Bronchial epithelial cell (primary cell): ENCODE results near the gene SCAMP2. TPM values are rescaled to one million over a fixed set of nuclear protein-coding genes. Genes with fewer than 3 reads are reported as not detected.

Experiments used
- DNase-seq: peaks from one replicate; pipeline ENCODE4 v3.0.0-alpha.2; 2010; ENCODE audit warnings: low read depth
- FAIRE-seq: peaks from 2 replicates; lab custom pipeline; 2011; peaks lifted over from hg19 to GRCh38; lab: Jason Lieb, UNC
- H3K27me3 ChIP-seq: 2 replicates; pipeline ENCODE4 v1.5.1; 2011; ENCODE audit warnings: low read length; ENCODE audit not compliant: control insufficient read depth, insufficient read depth
- H3K36me3 ChIP-seq: 2 replicates; pipeline ENCODE4 v1.5.1; 2011; ENCODE audit warnings: low read length; ENCODE audit not compliant: control insufficient read depth, insufficient read depth
- H3K4me3 ChIP-seq: 2 replicates; pipeline ENCODE4 v1.5.1; 2011; ENCODE audit warnings: mild to moderate bottlenecking, low read depth, low read length, control low read depth
- total RNA-seq: library from RNA; depleted of rRNA; stranded (reverse); fragments of >200 nt; gene quantifications from 2 replicates; pipeline ENCODE4 v1.2.1, GENCODE V29; 2014
- TF ChIP-seq, protein P1 (sequence below): IDR thresholded peaks from 2 replicates; pipeline ENCODE4 v1.5.1; 2011; ENCODE audit warnings: mild to moderate bottlenecking, moderate library complexity, low read length, control low read depth, inconsistent platforms; ENCODE audit not compliant: insufficient read depth, severe bottlenecking

SCAMP2 gene
- total RNA-seq, 1 donor from 2014 or later: 20.5 TPM

DNA sequence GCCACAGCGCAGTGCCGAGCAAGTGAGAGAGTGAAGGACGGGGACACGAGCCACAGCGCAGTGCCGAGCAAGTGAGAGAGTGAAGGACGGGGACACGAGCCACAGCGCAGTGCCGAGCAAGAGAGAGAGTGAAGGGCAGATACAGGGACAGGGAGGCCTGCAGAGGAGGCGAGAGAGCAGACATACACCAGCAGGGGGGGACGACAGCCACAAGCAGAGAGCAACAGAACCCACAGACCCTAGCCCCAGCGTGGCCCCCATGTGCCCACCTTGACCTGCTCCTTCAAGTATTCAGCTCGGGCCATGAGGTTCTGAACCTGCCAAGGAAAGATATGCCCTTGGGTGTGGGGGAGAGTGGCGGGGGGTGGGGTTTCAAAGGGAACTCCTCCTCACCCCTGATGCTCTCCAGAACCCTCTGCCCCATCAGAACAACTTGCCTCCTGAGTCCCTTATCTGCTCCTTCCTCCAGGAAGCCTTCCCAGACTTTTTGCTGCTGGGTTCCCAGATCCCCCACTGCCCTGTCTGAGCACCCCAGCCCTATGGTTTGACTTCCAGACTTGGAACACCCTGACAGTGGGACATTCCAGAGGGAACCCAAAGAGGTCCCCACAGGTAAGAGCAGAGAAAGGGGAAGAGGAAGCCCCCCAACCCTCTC is 35.6 kb downstream of the SCAMP2 start:
- H3K4me3 ChIP-seq: no peak overlapping the region
- TF ChIP-seq, protein P1, sequence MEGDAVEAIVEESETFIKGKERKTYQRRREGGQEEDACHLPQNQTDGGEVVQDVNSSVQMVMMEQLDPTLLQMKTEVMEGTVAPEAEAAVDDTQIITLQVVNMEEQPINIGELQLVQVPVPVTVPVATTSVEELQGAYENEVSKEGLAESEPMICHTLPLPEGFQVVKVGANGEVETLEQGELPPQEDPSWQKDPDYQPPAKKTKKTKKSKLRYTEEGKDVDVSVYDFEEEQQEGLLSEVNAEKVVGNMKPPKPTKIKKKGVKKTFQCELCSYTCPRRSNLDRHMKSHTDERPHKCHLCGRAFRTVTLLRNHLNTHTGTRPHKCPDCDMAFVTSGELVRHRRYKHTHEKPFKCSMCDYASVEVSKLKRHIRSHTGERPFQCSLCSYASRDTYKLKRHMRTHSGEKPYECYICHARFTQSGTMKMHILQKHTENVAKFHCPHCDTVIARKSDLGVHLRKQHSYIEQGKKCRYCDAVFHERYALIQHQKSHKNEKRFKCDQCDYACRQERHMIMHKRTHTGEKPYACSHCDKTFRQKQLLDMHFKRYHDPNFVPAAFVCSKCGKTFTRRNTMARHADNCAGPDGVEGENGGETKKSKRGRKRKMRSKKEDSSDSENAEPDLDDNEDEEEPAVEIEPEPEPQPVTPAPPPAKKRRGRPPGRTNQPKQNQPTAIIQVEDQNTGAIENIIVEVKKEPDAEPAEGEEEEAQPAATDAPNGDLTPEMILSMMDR: no peak
- peaks cover 21% of the 10 kb centered on the region for H3K36me3 ChIP-seq

DNA sequence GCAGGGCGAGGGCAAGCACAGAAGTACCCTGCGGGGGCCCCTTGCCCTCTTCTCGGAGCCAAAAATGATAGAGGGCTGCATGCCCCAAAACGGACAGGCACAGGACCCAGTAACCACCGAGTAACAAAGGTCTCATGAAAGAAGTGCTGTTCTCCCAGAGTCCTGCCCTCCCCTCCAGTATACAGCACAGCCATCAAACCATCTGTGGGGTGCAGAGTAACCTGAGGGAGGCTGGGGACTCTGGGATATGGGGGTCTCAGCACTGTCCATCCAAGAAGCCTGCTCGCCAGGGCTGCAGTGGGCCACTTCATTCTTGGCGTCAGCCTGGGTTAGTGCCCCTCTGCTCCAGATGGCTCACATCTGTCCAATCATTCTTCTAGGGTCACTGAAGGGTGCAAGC is 36.3 kb downstream of the SCAMP2 start:
- H3K36me3 ChIP-seq: peaks cover 20% of the 10 kb centered on the region
- no peak for FAIRE-seq

More for the DNA sequence above, 35.6 kb downstream of the SCAMP2 start:
- H3K27me3 ChIP-seq: no peaks in the 10 kb centered on the region
- no peak for DNase-seq
- FAIRE-seq: no peak

GRCh38 chr15:74835312-74835823 is 37.8 kb downstream of the SCAMP2 start:
- DNase-seq: peak; percentile 68
- TF ChIP-seq, protein P1: peak; percentile 83
- peak; percentile 43 for FAIRE-seq
- Histone ChIP-seq H3K4me3 (no peak overlapping the region), H3K27me3 (no peaks in the 10 kb centered on the region), H3K36me3 (peaks cover 14% of the 10 kb centered on the region)

More for the DNA sequence above, 36.3 kb downstream of the SCAMP2 start:
- DNase-seq: no peak
- Histone ChIP-seq H3K4me3 (no peak overlapping the region), H3K27me3 (no peaks in the 10 kb centered on the region)
- TF ChIP-seq, protein P1: no peak

GRCh38 chr15:74833376-74834107 is 39.6 kb downstream of the SCAMP2 start:
- peaks cover 10% of the 10 kb centered on the region for H3K36me3 ChIP-seq
- FAIRE-seq (peak; percentile 83), DNase-seq (no peak)
- TF ChIP-seq, protein P1: no peak
- H3K27me3 ChIP-seq: no peaks in the 10 kb centered on the region
- no peak overlapping the region for H3K4me3 ChIP-seq

GRCh38 chr15:74832826-74833225 is 40.3 kb downstream of the SCAMP2 start:
- no peak for FAIRE-seq
- no peak for DNase-seq
- TF ChIP-seq, protein P1: no peak
- peaks cover 4% of the 10 kb centered on the region for H3K27me3 ChIP-seq
- H3K4me3 ChIP-seq: no peak overlapping the region
- H3K36me3 ChIP-seq: peaks cover 6% of the 10 kb centered on the region
